ENCODE results near the gene NCKAP5L. TPM values are rescaled to one million over a fixed set of nuclear protein-coding genes. Genes with fewer than 3 reads are reported as not detected.
A peak's percentile ranks its signal among the peaks of the same experiment; 100 is the strongest.

The NCKAP5L gene
- total and polyA plus RNA-seq, 2 of the 8 experiments (the other 6 are each of a cell fraction or from before 2014, with no cell fraction given) = 9.4 to 27.9 TPM

DNA sequence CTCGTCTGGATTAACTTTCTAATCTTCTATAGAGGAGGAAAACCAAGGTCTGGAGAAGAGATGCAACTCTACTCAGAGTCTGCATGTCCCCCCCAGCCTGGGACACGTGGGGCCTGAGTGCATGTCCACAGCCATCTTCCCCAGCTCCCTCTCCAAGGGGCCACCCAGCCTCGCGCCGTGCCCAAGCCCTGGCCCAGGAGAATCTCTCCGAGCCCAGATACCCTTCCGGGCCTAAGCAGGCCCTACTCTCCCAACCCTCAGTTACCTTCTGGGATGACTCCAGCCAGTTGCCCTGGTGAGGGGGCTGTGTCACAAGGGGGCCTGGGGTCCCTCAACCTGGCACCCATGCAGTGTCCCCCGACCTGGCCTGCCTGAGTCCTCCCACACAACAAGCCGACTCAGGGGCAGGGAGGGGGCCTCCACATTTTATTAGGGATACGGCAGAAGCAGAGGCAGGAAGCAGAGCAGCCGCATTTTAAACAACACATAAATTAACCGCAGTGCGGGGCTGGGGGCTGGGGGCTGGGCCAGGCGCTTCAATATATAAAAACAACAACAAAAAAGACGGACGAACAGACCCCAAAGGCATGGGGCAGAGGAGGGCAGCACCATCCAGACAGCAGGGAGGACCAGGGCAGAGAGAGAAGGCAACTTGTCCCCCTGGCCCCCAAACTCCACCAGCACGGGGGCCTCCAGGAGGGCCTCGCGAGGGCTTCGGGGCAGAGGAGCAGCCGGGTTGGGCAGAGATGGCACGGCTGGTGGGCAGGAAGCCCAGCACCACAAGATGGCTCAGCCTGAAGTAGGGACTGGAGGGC, 37.3 kb downstream of the NCKAP5L start:
- Histone ChIP-seq H2BK15ac (ENCODE audit: low read length) (no peak overlapping the region), H4K91ac (replicated peaks; ENCODE audit: insufficient read length, low read length) (no peak overlapping the region), H3K79me1 (ENCODE audit: low read depth, low read length) (no peaks in the 10 kb centered on the region), H3K4me3 (ENCODE audit: extremely low read depth in 1 of 4, insufficient read depth in 2 of 4, low read depth in 3 of 4, low read length in 4 of 4) (no peak overlapping the region), H3K23me2 (ENCODE audit: low read depth, low read length) (no peaks in the 10 kb centered on the region), H2AFZ (ENCODE audit: low read length) (no peak overlapping the region), H2BK5ac (ENCODE audit: low read depth, low read length) (no peak overlapping the region), H3K56ac (replicated peaks; ENCODE audit: insufficient read length, low read depth, low read length) (no peak overlapping the region), H3K18ac (ENCODE audit: extremely low read depth, low read length) (no peak overlapping the region), H3K4ac (replicated peaks; ENCODE audit: insufficient read length, low read depth, low read length) (no peak overlapping the region), H3K4me2 (ENCODE audit: insufficient read depth in 1 of 2, low read depth in 2 of 2, low read length in 2 of 2) (no peak overlapping the region), H3K79me2 (ENCODE audit: control insufficient read depth in 1 of 2, insufficient read depth in 2 of 2, low read length in 2 of 2) (no peaks in the 10 kb centered on the region), H3K27ac (ENCODE audit: low read depth, low read length) (no peak overlapping the region), H3K36me3 (ENCODE audit: control insufficient read depth in 2 of 4, insufficient read depth in 4 of 4, low read length in 3 of 4) (peaks cover 0 to 7% (median 2%) of the 10 kb centered on the region in 4 experiments; a peak in 5 of 8 replicates), H3K4me1 (replicated peaks in 1 of 4; ENCODE audit: control insufficient read depth in 3 of 4, insufficient read depth in 4 of 4, low read length in 3 of 4) (peaks cover 0 to 4% (median 0%) of the 10 kb centered on the region in 4 experiments; a peak in 2 of 7 replicates), H3K9ac (replicated peaks in 1 of 4; ENCODE audit: extremely low read depth in 1 of 4, low read depth in 3 of 4, low read length in 3 of 4) (no peak overlapping the region), H2BK20ac (ENCODE audit: low read length) (no peak overlapping the region), H3K9me3 (ENCODE audit: insufficient read depth in 2 of 2, low read depth in 1 of 2, low read length in 1 of 2) (no peaks in the 10 kb centered on the region), H3K27me3 (replicated peaks in 1 of 4; ENCODE audit: control insufficient read depth in 3 of 4, extremely low read depth in 1 of 4, insufficient read depth in 3 of 4, low read length in 3 of 4) (no peaks in the 10 kb centered on the region), H2BK12ac (ENCODE audit: low read depth, low read length) (no peak overlapping the region), H2AK5ac (ENCODE audit: low read depth, low read length) (no peak overlapping the region), H3K23ac (ENCODE audit: insufficient read length) (no peak overlapping the region), H4K8ac (ENCODE audit: extremely low read depth, insufficient read depth, low read length) (peak overlapping the region; percentile 8; the same call in 1 of the 2 replicates), H4K20me1 (replicated peaks in 1 of 2; ENCODE audit: control insufficient read depth in 1 of 2, insufficient read depth in 2 of 2, low read length in 2 of 2) (peaks cover 0 to 3% of the 10 kb centered on the region in 2 experiments), H2BK120ac (replicated peaks; ENCODE audit: low read depth, low read length) (no peak overlapping the region), H4K5ac (ENCODE audit: insufficient read length, low read depth, low read length) (no peak overlapping the region), H3K14ac (ENCODE audit: insufficient read length) (no peak overlapping the region)
- CTCF ChIA-PET (ENCODE audit: partially characterized antibody) = interaction anchor here (0.7 to 2.0 kb wide), 11 partner anchors 10 to 138 kb away, joined by 3 to 11 read pairs (median 3); partner anchors contain the start of gene TMBIM6
- no peak for DNase-seq (ENCODE audit: low read depth in 1 of 2, low spot score in 2 of 2)
- 89% methylated on average over 22 of the region's 22 CpGs; no CpG with 5 or more reads in 1 of the 2 experiments for WGBS, 2 experiments (ENCODE audit: extremely low coverage in 1 of 2, insufficient coverage in 1 of 2, insufficient read length in 1 of 2, insufficient replicate concordance in 2 of 2, low coverage in 1 of 2, low lambda C conversion rate in 2 of 2, missing lambda C conversion rate in 1 of 2)
- no peak for FAIRE-seq
- POLR2A ChIA-PET (ENCODE audit: partially characterized antibody) = interaction anchor here (0.6 to 1.7 kb wide), 7 partner anchors 11 to 118 kb away, joined by 3 to 10 read pairs (median 3); partner anchors contain the start of genes BCDIN3D, NCKAP5L and TMBIM6

All from H1 (cell line).